HG03442 (cell line): ENCODE data around the gene UBE2J2.

Experiments
- ATAC-seq: cut with Tn5 transposase; IDR thresholded peaks from one replicate; pipeline ENCODE4 v1.9.1; 2021; ENCODE audit warnings: mild to moderate bottlenecking, moderate library complexity; ENCODE audit not compliant: unreplicated experiment

Gene UBE2J2

GRCh38 chr1:1230656-1231399, 42.8 kb downstream of the UBE2J2 start:
- no peak for ATAC-seq

GRCh38 chr1:1229770-1230169, 43.9 kb downstream of the UBE2J2 start:
- no peak for ATAC-seq

GRCh38 chr1:1228596-1229321, 44.9 kb downstream of the UBE2J2 start:
- ATAC-seq: no peak

- ATAC-seq: no peak
Observed at GRCh38 chr1:1228187-1228586, 45.5 kb downstream of the UBE2J2 start.

GRCh38 chr1:1227386-1227785, 46.3 kb downstream of the UBE2J2 start:
- no peak for ATAC-seq

- no peak for ATAC-seq
Observed at GRCh38 chr1:1226566-1227362, 46.9 kb downstream of the UBE2J2 start.

- ATAC-seq: no peak
Observed at GRCh38 chr1:1225913-1226312, 47.7 kb downstream of the UBE2J2 start.

GRCh38 chr1:1225238-1225845, 48.3 kb downstream of the UBE2J2 start:
- no peak for ATAC-seq

GRCh38 chr1:1223891-1224290, 49.8 kb downstream of the UBE2J2 start:
- no peak for ATAC-seq

GRCh38 chr1:1223321-1223720, 50.3 kb downstream of the UBE2J2 start:
- ATAC-seq: no peak

GRCh38 chr1:1222575-1223225, 51.0 kb downstream of the UBE2J2 start:
- no peak for ATAC-seq

GRCh38 chr1:1221887-1222574, 51.6 kb downstream of the UBE2J2 start:
- no peak for ATAC-seq

GRCh38 chr1:1220197-1220596, 53.5 kb downstream of the UBE2J2 start:
- no peak for ATAC-seq

- no peak for ATAC-seq
Observed at GRCh38 chr1:1219341-1219740, 54.3 kb downstream of the UBE2J2 start.

GRCh38 chr1:1218524-1219200, 55.0 kb downstream of the UBE2J2 start:
- ATAC-seq: no peak

- ATAC-seq: no peak
Observed at GRCh38 chr1:1217621-1218523, 55.8 kb downstream of the UBE2J2 start.

GRCh38 chr1:1216770-1217620, 56.7 kb downstream of the UBE2J2 start:
- no peak for ATAC-seq
